ENCODE data around the gene FAR2. TPM values are rescaled to one million over a fixed set of nuclear protein-coding genes. Genes with fewer than 3 reads are reported as not detected.
"Not testable (repeated sequence)": the region's sequence is repeated elsewhere in the genome, so short reads cannot be mapped to it uniquely, and the experiment has no call there.

FAR2 gene
- total RNA-seq, 5 donors from 2014 or later (not counting 1 experiment from before 2014, with no cell fraction given), result 2.2 to 6.8 (median 4.9) TPM

- H3K27me3 Mint-ChIP-seq; H3K4me1 Mint-ChIP-seq; CTCF ChIA-PET; H3K9me3 ChIP-seq; H3K36me3 ChIP-seq (ENCODE audit: control insufficient read depth in 2 of 2, extremely low read depth in 1 of 2, insufficient read depth in 1 of 2, low read length in 1 of 2); H3K4me3 ChIP-seq (ENCODE audit: control insufficient read depth in 1 of 2, extremely low read depth in 1 of 2, low read length in 1 of 2); H3K36me3 Mint-ChIP-seq; H3K27ac Mint-ChIP-seq; H3K4me1 ChIP-seq (ENCODE audit: control insufficient read depth in 1 of 2, extremely low read depth in 1 of 2, insufficient read depth in 2 of 2, low read length in 2 of 2); H3K27me3 ChIP-seq (replicated peaks in 1 of 2; ENCODE audit: control insufficient read depth in 2 of 2, extremely low read depth in 1 of 2, insufficient read depth in 2 of 2, low read length in 1 of 2); POLR2A ChIA-PET; DNase-seq; H3K27ac ChIP-seq (ENCODE audit: low read length); ATAC-seq (replicated peaks in 1 of 4); H3K9me3 Mint-ChIP-seq; H3K4me3 Mint-ChIP-seq: not testable (repeated sequence)
- WGBS (ENCODE audit: insufficient coverage), result 23% methylated on average over 1 of the region's 4 CpGs
Observed at GRCh38 chr12:29138855-29139254, 10.2 kb upstream of the FAR2 start.

- CTCF ChIA-PET, result interaction anchor here in 1 of 2 donors (1.3 kb wide), 1 partner anchor 30 kb away, joined by 3 read pairs; no protein-coding TSS in a partner anchor
- 97% methylated on average over 3 of the region's 14 CpGs for WGBS (ENCODE audit: insufficient coverage)
Observed at GRCh38 chr12:29145372-29146170, 3.5 kb upstream of the FAR2 start.

DNA sequence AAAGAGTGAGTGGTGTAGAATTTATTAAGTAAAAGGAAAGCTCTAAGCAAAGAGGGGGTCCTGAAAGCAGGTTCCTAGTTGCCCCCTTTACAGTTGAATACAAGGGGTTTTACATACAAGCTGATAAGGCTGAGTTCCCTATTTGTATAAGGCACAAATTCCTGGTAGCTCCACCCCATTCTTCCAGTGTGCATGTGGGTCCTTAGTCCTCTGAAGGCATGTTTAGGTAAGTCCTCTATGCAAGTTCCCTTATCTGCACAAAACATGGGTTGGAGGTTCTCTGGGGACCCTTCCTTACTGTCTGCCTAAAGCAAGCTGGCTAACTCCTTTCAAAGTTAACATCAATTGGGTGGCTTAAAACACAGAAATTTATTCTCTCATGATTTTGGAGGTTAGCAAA lies 2.9 kb upstream of the FAR2 start:
- H3K4me3 Mint-ChIP-seq, result no peak overlapping the region
- H3K4me1 Mint-ChIP-seq, result peaks cover 21 to 29% (median 28%) of the 10 kb centered on the region in 3 donors
- H3K27me3 ChIP-seq (replicated peaks in 1 of 2; ENCODE audit: control insufficient read depth in 2 of 2, extremely low read depth in 1 of 2, insufficient read depth in 2 of 2, low read length in 1 of 2), result peaks cover 0 to 12% of the 10 kb centered on the region in 2 experiments
- H3K9me3 ChIP-seq, result no peaks in the 10 kb centered on the region
- no peaks in the 10 kb centered on the region for H3K9me3 Mint-ChIP-seq
- H3K27ac ChIP-seq (ENCODE audit: low read length), result no peak overlapping the region
- H3K36me3 Mint-ChIP-seq, result no peaks in the 10 kb centered on the region
- CTCF ChIA-PET, result interaction anchor here in 1 of 2 donors (1.3 kb wide), 1 partner anchor 31 kb away, joined by 3 read pairs; no protein-coding TSS in a partner anchor
- ATAC-seq (replicated peaks in 1 of 4) (no peak), DNase-seq (no peak)
- POLR2A ChIA-PET, result interaction anchor here in 1 of 2 donors (0.6 kb wide), 1 partner anchor 13 kb away, joined by 3 read pairs; no protein-coding TSS in a partner anchor
- no peak overlapping the region for H3K4me3 ChIP-seq (ENCODE audit: control insufficient read depth in 1 of 2, extremely low read depth in 1 of 2, low read length in 1 of 2)
- H3K36me3 ChIP-seq (ENCODE audit: control insufficient read depth in 2 of 2, extremely low read depth in 1 of 2, insufficient read depth in 1 of 2, low read length in 1 of 2), result no peaks in the 10 kb centered on the region
- H3K27me3 Mint-ChIP-seq, result no peaks in the 10 kb centered on the region
- no peak overlapping the region for H3K27ac Mint-ChIP-seq
- H3K4me1 ChIP-seq (ENCODE audit: control insufficient read depth in 1 of 2, extremely low read depth in 1 of 2, insufficient read depth in 2 of 2, low read length in 2 of 2), result peaks cover 4 to 18% of the 10 kb centered on the region in 2 experiments

More at GRCh38 chr12:29145372-29146170, 3.5 kb upstream of the FAR2 start:
- no peaks in the 10 kb centered on the region for H3K36me3 ChIP-seq (ENCODE audit: control insufficient read depth in 2 of 2, extremely low read depth in 1 of 2, insufficient read depth in 1 of 2, low read length in 1 of 2)
- ATAC-seq (replicated peaks in 1 of 4), result no peak
- H3K4me3 ChIP-seq (ENCODE audit: control insufficient read depth in 1 of 2, extremely low read depth in 1 of 2, low read length in 1 of 2), result no peak overlapping the region
- Mint-ChIP-seq H3K9me3 (no peaks in the 10 kb centered on the region), H3K27me3 (no peaks in the 10 kb centered on the region), H3K36me3 (no peaks in the 10 kb centered on the region), H3K27ac (no peak overlapping the region), H3K4me1 (peaks cover 19 to 24% (median 22%) of the 10 kb centered on the region in 3 donors), H3K4me3 (no peak overlapping the region)
- H3K27ac ChIP-seq (ENCODE audit: low read length), result no peak overlapping the region
- POLR2A ChIA-PET, result interaction anchor here in 1 of 2 donors (0.6 kb wide), 1 partner anchor 14 kb away, joined by 3 read pairs; no protein-coding TSS in a partner anchor
- no peaks in the 10 kb centered on the region for H3K9me3 ChIP-seq
- peaks cover 0 to 12% of the 10 kb centered on the region in 2 experiments for H3K27me3 ChIP-seq (replicated peaks in 1 of 2; ENCODE audit: control insufficient read depth in 2 of 2, extremely low read depth in 1 of 2, insufficient read depth in 2 of 2, low read length in 1 of 2)
- peaks cover 4 to 18% of the 10 kb centered on the region in 2 experiments for H3K4me1 ChIP-seq (ENCODE audit: control insufficient read depth in 1 of 2, extremely low read depth in 1 of 2, insufficient read depth in 2 of 2, low read length in 2 of 2)
- no peak for DNase-seq

DNA sequence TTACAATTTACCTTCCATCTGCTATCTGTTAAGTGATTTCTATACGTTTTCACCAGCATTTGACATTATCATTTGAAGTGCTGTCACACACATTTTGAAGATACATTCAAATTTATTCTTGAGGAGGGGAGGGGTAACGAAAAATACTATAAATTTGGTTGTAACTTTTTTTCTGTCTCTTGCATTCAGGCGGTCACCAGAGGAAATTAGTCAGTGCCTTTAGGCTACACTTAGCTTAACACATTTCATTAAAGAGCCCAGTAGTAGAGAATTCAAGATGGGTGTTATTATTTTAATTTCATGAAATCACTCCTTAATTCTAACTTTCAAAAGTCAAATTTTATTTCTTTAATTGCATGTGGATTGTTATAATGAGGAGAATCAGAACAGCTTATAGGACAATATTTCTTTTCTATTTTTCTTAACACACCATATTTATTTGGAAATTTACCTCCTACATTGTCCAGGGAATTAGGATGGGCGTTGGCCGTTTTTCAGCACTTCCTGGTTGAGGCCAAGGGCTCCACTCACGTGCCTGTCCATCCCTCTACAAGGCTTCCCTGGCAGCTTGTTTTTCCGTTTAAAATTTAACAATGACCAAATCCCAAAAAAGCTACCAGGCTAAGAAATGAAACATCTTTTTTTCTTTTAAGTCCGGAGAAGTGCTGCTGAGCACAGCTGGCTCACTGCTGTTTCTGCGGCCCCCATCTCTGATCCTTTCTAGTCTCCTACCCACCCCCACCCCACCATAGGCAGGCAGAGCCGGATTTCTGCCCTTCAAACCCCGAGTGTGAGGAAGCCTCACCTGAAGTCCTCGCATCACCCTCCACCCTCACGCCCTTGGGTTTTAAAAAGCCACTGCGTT lies 1.1 kb upstream of the FAR2 start:
- Histone ChIP-seq H3K9me3 (no peaks in the 10 kb centered on the region), H3K36me3 (ENCODE audit: control insufficient read depth in 2 of 2, extremely low read depth in 1 of 2, insufficient read depth in 1 of 2, low read length in 1 of 2) (no peaks in the 10 kb centered on the region), H3K27ac (ENCODE audit: low read length) (no peak overlapping the region), H3K4me1 (ENCODE audit: control insufficient read depth in 1 of 2, extremely low read depth in 1 of 2, insufficient read depth in 2 of 2, low read length in 2 of 2) (peaks cover 10 to 18% of the 10 kb centered on the region in 2 experiments), H3K27me3 (replicated peaks in 1 of 2; ENCODE audit: control insufficient read depth in 2 of 2, extremely low read depth in 1 of 2, insufficient read depth in 2 of 2, low read length in 1 of 2) (peaks cover 0 to 12% of the 10 kb centered on the region in 2 experiments), H3K4me3 (ENCODE audit: control insufficient read depth in 1 of 2, extremely low read depth in 1 of 2, low read length in 1 of 2) (peak overlapping the region; percentile 77 to 90)
- CTCF ChIA-PET, result interaction anchor here in 1 of 2 donors (0.6 kb wide), 1 partner anchor 12 kb away, joined by 4 read pairs; no protein-coding TSS in a partner anchor
- peak overlapping the region in 1 of 2 donors; percentile 84 for H3K27ac Mint-ChIP-seq
- no peaks in the 10 kb centered on the region for H3K9me3 Mint-ChIP-seq
- POLR2A ChIA-PET, result interaction anchor here in 1 of 2 donors (0.6 kb wide), 1 partner anchor 24 kb away, joined by 3 read pairs; no protein-coding TSS in a partner anchor
- DNase-seq, result peak in 1 of 35 experiments; percentile 14
- H3K27me3 Mint-ChIP-seq, result no peaks in the 10 kb centered on the region
- no peaks in the 10 kb centered on the region for H3K36me3 Mint-ChIP-seq
- peak in 1 of 4 experiments; percentile 22 for ATAC-seq (replicated peaks in 1 of 4)
- WGBS (ENCODE audit: insufficient coverage), result 11% methylated on average over 11 of the region's 14 CpGs
- peaks cover 21 to 36% (median 35%) of the 10 kb centered on the region in 3 donors for H3K4me1 Mint-ChIP-seq
- H3K4me3 Mint-ChIP-seq, result peak overlapping the region; percentile 88 to 94 (median 93)

- Histone ChIP-seq H3K4me3 (ENCODE audit: control insufficient read depth in 1 of 2, extremely low read depth in 1 of 2, low read length in 1 of 2) (peak overlapping the region; percentile 77 to 90), H3K9me3 (no peaks in the 10 kb centered on the region), H3K4me1 (ENCODE audit: control insufficient read depth in 1 of 2, extremely low read depth in 1 of 2, insufficient read depth in 2 of 2, low read length in 2 of 2) (peaks cover 11 to 18% of the 10 kb centered on the region in 2 experiments), H3K27me3 (replicated peaks in 1 of 2; ENCODE audit: control insufficient read depth in 2 of 2, extremely low read depth in 1 of 2, insufficient read depth in 2 of 2, low read length in 1 of 2) (peaks cover 0 to 12% of the 10 kb centered on the region in 2 experiments), H3K27ac (ENCODE audit: low read length) (no peak overlapping the region), H3K36me3 (ENCODE audit: control insufficient read depth in 2 of 2, extremely low read depth in 1 of 2, insufficient read depth in 1 of 2, low read length in 1 of 2) (no peaks in the 10 kb centered on the region)
- Mint-ChIP-seq H3K27ac (peak overlapping the region; percentile 54 to 84), H3K27me3 (no peaks in the 10 kb centered on the region), H3K4me1 (peaks cover 25 to 42% (median 41%) of the 10 kb centered on the region in 3 donors), H3K4me3 (peak overlapping the region; percentile 88 to 94 (median 93)), H3K36me3 (no peaks in the 10 kb centered on the region), H3K9me3 (no peaks in the 10 kb centered on the region)
- DNase-seq (peak in 2 of 35 experiments; percentile 2 to 7), ATAC-seq (replicated peaks in 1 of 4) (peak; percentile 32 to 44 (median 44))
- ChIA-PET CTCF (interaction anchor here in 1 of 2 donors (0.6 kb wide), 1 partner anchor 11 kb away, joined by 4 read pairs; no protein-coding TSS in a partner anchor), POLR2A (interaction anchor here in 1 of 2 donors (0.6 kb wide), 1 partner anchor 25 kb away, joined by 3 read pairs; no protein-coding TSS in a partner anchor)
- WGBS (ENCODE audit: insufficient coverage), result 0% methylated on average over 6 of the region's 10 CpGs
Observed at GRCh38 chr12:29148596-29148910, 525 bp upstream of the FAR2 start.

Data from T-cell (primary cell).